Measurements from ENCODE around the gene ARHGAP42. TPM values are rescaled to one million over a fixed set of nuclear protein-coding genes. Genes with fewer than 3 reads are reported as not detected.

Gene ARHGAP42
- total and polyA plus RNA-seq, 2 experiments from 2014 or later: 64.8 to 135 TPM

GRCh38 chr11:101022256-101022655 lies 335.2 kb downstream of the ARHGAP42 start:
- Histone ChIP-seq H3K9me3 (ENCODE audit: low read depth) (no peaks in the 10 kb centered on the region), H3K36me3 (no peaks in the 10 kb centered on the region), H3K27me3 (no peaks in the 10 kb centered on the region), H3K4me1 (ENCODE audit: low read depth) (no peaks in the 10 kb centered on the region), H3K4me3 (no peak overlapping the region), H3K27ac (no peak overlapping the region)
- TF ChIP-seq, protein P1, sequence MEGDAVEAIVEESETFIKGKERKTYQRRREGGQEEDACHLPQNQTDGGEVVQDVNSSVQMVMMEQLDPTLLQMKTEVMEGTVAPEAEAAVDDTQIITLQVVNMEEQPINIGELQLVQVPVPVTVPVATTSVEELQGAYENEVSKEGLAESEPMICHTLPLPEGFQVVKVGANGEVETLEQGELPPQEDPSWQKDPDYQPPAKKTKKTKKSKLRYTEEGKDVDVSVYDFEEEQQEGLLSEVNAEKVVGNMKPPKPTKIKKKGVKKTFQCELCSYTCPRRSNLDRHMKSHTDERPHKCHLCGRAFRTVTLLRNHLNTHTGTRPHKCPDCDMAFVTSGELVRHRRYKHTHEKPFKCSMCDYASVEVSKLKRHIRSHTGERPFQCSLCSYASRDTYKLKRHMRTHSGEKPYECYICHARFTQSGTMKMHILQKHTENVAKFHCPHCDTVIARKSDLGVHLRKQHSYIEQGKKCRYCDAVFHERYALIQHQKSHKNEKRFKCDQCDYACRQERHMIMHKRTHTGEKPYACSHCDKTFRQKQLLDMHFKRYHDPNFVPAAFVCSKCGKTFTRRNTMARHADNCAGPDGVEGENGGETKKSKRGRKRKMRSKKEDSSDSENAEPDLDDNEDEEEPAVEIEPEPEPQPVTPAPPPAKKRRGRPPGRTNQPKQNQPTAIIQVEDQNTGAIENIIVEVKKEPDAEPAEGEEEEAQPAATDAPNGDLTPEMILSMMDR (IDR thresholded peaks at IDR 0.05; ENCODE audit: low read depth, low read length): no peak
- no peak for DNase-seq (ENCODE audit: low read depth in 1 of 2, low spot score in 1 of 2)

DNA sequence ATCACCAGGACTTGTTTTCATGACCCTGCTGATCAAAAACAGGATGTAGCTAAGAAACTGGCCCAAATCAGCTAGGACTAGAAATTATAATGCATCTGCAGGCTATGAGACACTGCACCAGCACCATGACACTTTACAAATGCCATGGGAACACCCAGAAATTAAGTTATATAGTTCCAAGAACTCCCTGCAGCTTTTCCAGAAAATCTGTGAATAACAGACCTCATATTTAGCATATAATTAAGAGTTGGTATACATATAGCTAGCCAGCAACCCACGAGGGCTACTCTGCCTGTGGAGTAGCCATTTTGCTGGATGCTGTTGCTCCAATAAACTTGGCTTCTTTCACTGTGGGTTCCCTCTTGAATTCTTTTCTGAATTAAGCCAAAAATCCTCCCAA lies 341.6 kb downstream of the ARHGAP42 start:
- DNase-seq (ENCODE audit: low read depth in 1 of 2, low spot score in 1 of 2): no peak
- Histone ChIP-seq H3K4me3 (no peak overlapping the region), H3K27me3 (no peaks in the 10 kb centered on the region), H3K36me3 (no peaks in the 10 kb centered on the region), H3K4me1 (ENCODE audit: low read depth) (no peaks in the 10 kb centered on the region), H3K9me3 (ENCODE audit: low read depth) (no peaks in the 10 kb centered on the region), H3K27ac (no peak overlapping the region)
- TF ChIP-seq, protein P1 (IDR thresholded peaks at IDR 0.05; ENCODE audit: low read depth, low read length): no peak

DNA sequence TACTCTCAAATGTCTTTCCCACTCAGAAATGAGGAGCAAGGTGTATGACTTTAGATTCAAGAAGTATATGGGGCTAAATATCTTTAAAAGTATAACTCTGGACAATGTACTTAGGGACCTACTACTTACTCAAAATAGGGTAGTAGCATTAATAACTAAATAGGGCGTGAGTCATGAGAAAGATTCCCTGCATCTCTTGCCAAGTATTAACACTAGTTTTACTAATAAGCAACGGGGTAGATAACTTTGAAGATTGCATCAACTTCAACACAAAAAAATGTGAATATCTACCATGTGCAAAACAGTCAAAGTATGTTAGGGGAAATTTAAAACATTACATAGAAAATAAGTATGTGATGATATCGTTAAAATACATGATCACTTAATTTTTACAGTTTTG lies 342.9 kb downstream of the ARHGAP42 start:
- peak in 1 of 2 donors; percentile 4 for DNase-seq (ENCODE audit: low read depth in 1 of 2, low spot score in 1 of 2)
- no peaks in the 10 kb centered on the region for H3K4me1 ChIP-seq (ENCODE audit: low read depth)
- no peaks in the 10 kb centered on the region for H3K27me3 ChIP-seq
- TF ChIP-seq, protein P1 (IDR thresholded peaks at IDR 0.05; ENCODE audit: low read depth, low read length): no peak
- no peaks in the 10 kb centered on the region for H3K9me3 ChIP-seq (ENCODE audit: low read depth)
- no peaks in the 10 kb centered on the region for H3K36me3 ChIP-seq
- H3K27ac ChIP-seq: no peak overlapping the region
- H3K4me3 ChIP-seq: no peak overlapping the region

DNA sequence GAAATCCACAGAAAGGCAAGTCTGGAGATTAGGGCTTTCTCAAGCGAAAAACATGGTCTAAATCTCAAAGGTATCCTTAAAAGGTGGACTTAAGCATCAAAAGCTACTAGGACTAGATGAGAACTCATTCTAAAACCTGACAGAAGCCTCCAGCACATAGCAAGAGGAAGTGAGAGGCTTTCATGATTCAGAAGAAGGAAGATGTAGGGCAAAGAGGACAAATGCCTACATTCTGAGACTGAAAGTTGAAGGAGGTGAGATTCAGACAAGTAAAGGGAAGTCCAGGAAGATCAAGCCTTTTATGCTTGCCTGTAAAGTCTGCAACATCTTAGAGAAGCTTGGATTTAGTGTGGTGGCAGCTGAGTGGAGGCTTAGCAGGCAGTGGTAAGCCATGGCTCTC lies 343.6 kb downstream of the ARHGAP42 start:
- TF ChIP-seq, protein P1 (IDR thresholded peaks at IDR 0.05; ENCODE audit: low read depth, low read length): no peak
- Histone ChIP-seq H3K27me3 (no peaks in the 10 kb centered on the region), H3K4me3 (no peak overlapping the region), H3K27ac (no peak overlapping the region), H3K4me1 (ENCODE audit: low read depth) (no peaks in the 10 kb centered on the region), H3K9me3 (ENCODE audit: low read depth) (no peaks in the 10 kb centered on the region), H3K36me3 (no peaks in the 10 kb centered on the region)
- DNase-seq (ENCODE audit: low read depth in 1 of 2, low spot score in 1 of 2): no peak

GRCh38 chr11:101031713-101032112 lies 344.6 kb downstream of the ARHGAP42 start:
- TF ChIP-seq, protein P1 (IDR thresholded peaks at IDR 0.05; ENCODE audit: low read depth, low read length): no peak
- Histone ChIP-seq H3K4me1 (ENCODE audit: low read depth) (no peaks in the 10 kb centered on the region), H3K27ac (no peak overlapping the region), H3K27me3 (no peaks in the 10 kb centered on the region), H3K9me3 (ENCODE audit: low read depth) (no peaks in the 10 kb centered on the region), H3K4me3 (no peak overlapping the region), H3K36me3 (no peaks in the 10 kb centered on the region)
- DNase-seq (ENCODE audit: low read depth in 1 of 2, low spot score in 1 of 2): no peak

DNA sequence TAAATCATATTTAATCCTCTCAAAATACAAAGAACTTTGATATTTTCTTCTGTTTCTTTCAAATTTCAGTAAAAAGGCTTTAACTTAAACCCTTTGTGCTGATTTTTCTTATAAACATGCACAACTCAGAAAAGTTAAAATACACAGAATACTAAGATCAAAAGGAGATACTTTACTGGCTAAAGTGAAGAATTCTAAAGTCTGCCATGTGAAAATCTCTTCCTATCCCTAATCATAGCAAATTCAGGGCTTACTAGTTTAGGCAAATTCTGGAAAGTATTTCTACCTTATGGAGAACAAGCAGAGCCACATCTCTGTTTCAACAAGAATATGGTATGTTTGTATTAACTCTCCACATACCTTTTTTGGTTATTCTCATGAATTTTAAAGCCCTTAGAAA lies 345.9 kb downstream of the ARHGAP42 start:
- H3K4me1 ChIP-seq (ENCODE audit: low read depth): no peaks in the 10 kb centered on the region
- H3K36me3 ChIP-seq: no peaks in the 10 kb centered on the region
- TF ChIP-seq, protein P1 (IDR thresholded peaks at IDR 0.05; ENCODE audit: low read depth, low read length): no peak
- no peaks in the 10 kb centered on the region for H3K9me3 ChIP-seq (ENCODE audit: low read depth)
- no peaks in the 10 kb centered on the region for H3K27me3 ChIP-seq
- DNase-seq (ENCODE audit: low read depth in 1 of 2, low spot score in 1 of 2): no peak
- H3K27ac ChIP-seq: no peak overlapping the region
- no peak overlapping the region for H3K4me3 ChIP-seq
